ENCODE results near the gene ALDH7A1. TPM values are rescaled to one million over a fixed set of nuclear protein-coding genes. Genes with fewer than 3 reads are reported as not detected.

The ALDH7A1 gene
- total RNA-seq, result 37.7 and 45.3 TPM in 2 replicates

GRCh38 chr5:126594748-126595485 lies at the start of gene ALDH7A1:
ALDH7A1 (minus strand) TSS chr5:126595219; CDS start chr5:126595198, 21 bp downstream.

GRCh38 chr5:126600631-126601511 lies 5.9 kb upstream of the ALDH7A1 start, which contains the start of gene PHAX:
PHAX (plus strand) TSS chr5:126600947; CDS start chr5:126600963, 16 bp downstream.

Other genes with a start within 250 kb of the ALDH7A1 start
- 17.8 and 22.3 TPM in 2 replicates for gene GRAMD2B, start 171.8 kb downstream of the ALDH7A1 start, total RNA-seq
- 58.1 and 60.3 TPM in 2 replicates for gene PHAX, start 5.7 kb upstream of the ALDH7A1 start, total RNA-seq
- gene LMNB1, start 181.9 kb upstream of the ALDH7A1 start, total RNA-seq, result 8.6 and 37.4 TPM in 2 replicates

All from smooth muscle cell of the umbilical artery (primary cell).